GM19468 (cell line): ENCODE measurements around the gene ELAVL4.

Experiments used
- ATAC-seq: cut with Tn5 transposase; IDR thresholded peaks from one replicate; pipeline ENCODE4 v1.9.1; 2021; ENCODE audit warnings: mild to moderate bottlenecking, moderate library complexity, moderate number of reproducible peaks; ENCODE audit not compliant: unreplicated experiment; ENCODE audit errors: extremely low read depth

Gene ELAVL4

GRCh38 chr1:50108497-50109059, at the start of gene ELAVL4:
Gene ELAVL4, plus strand, starts transcription at chr1:50108920. Its CDS starts 270 bp downstream, at chr1:50109190.
- ATAC-seq, result no peak

- no peak for ATAC-seq
Measured at GRCh38 chr1:50060279-50060678, 48.4 kb upstream of the ELAVL4 start.

- ATAC-seq, result no peak
Measured at GRCh38 chr1:50066806-50067205, 41.9 kb upstream of the ELAVL4 start.

GRCh38 chr1:50074931-50075330, 33.8 kb upstream of the ELAVL4 start:
- no peak for ATAC-seq

GRCh38 chr1:50077273-50077672, 31.4 kb upstream of the ELAVL4 start:
- ATAC-seq, result no peak

GRCh38 chr1:50080904-50081586, 27.7 kb upstream of the ELAVL4 start:
- no peak for ATAC-seq

GRCh38 chr1:50084389-50084788, 24.3 kb upstream of the ELAVL4 start:
- no peak for ATAC-seq

GRCh38 chr1:50091068-50091467, 17.7 kb upstream of the ELAVL4 start:
- no peak for ATAC-seq

- ATAC-seq, result no peak
Measured at GRCh38 chr1:50095716-50096115, 13.0 kb upstream of the ELAVL4 start.

- no peak for ATAC-seq
Measured at GRCh38 chr1:50097021-50097679, 11.6 kb upstream of the ELAVL4 start.

- no peak for ATAC-seq
Measured at GRCh38 chr1:50097791-50098190, 10.9 kb upstream of the ELAVL4 start.

GRCh38 chr1:50098591-50099021, 10.1 kb upstream of the ELAVL4 start:
- ATAC-seq, result no peak

GRCh38 chr1:50099654-50100053, 9.1 kb upstream of the ELAVL4 start:
- ATAC-seq, result no peak

- ATAC-seq, result no peak
Measured at GRCh38 chr1:50103615-50104081, 5.1 kb upstream of the ELAVL4 start.

- no peak for ATAC-seq
Measured at GRCh38 chr1:50105433-50105832, 3.3 kb upstream of the ELAVL4 start.

- no peak for ATAC-seq
Measured at GRCh38 chr1:50106095-50106761, 2.5 kb upstream of the ELAVL4 start.

GRCh38 chr1:50109116-50109515, 396 bp downstream of the ELAVL4 start:
- no peak for ATAC-seq

- ATAC-seq, result no peak
Measured at GRCh38 chr1:50109647-50110075, 941 bp downstream of the ELAVL4 start.

GRCh38 chr1:50110151-50110550, 1.4 kb downstream of the ELAVL4 start:
- no peak for ATAC-seq

GRCh38 chr1:50110656-50111055, 1.9 kb downstream of the ELAVL4 start:
- ATAC-seq, result no peak

GRCh38 chr1:50111503-50111902, 2.8 kb downstream of the ELAVL4 start:
- no peak for ATAC-seq
